GM12865 (cell line): ENCODE results near the gene PNRC2.
A peak's percentile ranks its signal among the peaks of the same experiment; 100 is the strongest.

ENCODE experiments used
- DNase-seq: peaks from one replicate; pipeline ENCODE4 v3.0.0; 2010; ENCODE audit warnings: low read depth
- H3K4me3 ChIP-seq: 2 replicates; pipeline ENCODE4 v1.5.1; 2011; ENCODE audit warnings: mild to moderate bottlenecking, low read depth, low read length, control low read depth
- CTCF ChIP-seq: IDR thresholded peaks from 2 replicates; pipeline ENCODE4 v1.5.1; 2011; ENCODE audit warnings: low read length, control low read depth, low read depth, inconsistent platforms; ENCODE audit not compliant: insufficient read depth; ENCODE audit errors: missing control alignments

PNRC2 gene

GRCh38 chr1:23915466-23915865 is 44.2 kb upstream of the PNRC2 start:
- TF ChIP-seq CTCF = no peak
- no peak overlapping the region for H3K4me3 ChIP-seq
- DNase-seq = no peak

- peak; percentile 92 for DNase-seq
- peak; percentile 91 for TF ChIP-seq CTCF
- no peak overlapping the region for H3K4me3 ChIP-seq
Observed at GRCh38 chr1:23916209-23917131, 43.2 kb upstream of the PNRC2 start.

GRCh38 chr1:23922321-23922943 is 37.2 kb upstream of the PNRC2 start:
- no peak for TF ChIP-seq CTCF
- DNase-seq = no peak
- H3K4me3 ChIP-seq = no peak overlapping the region

GRCh38 chr1:23923592-23924499 is 35.8 kb upstream of the PNRC2 start:
- no peak for TF ChIP-seq CTCF
- no peak overlapping the region for H3K4me3 ChIP-seq
- no peak for DNase-seq

- no peak overlapping the region for H3K4me3 ChIP-seq
- no peak for DNase-seq
- TF ChIP-seq CTCF = no peak
Observed at GRCh38 chr1:23924601-23925000, 35.0 kb upstream of the PNRC2 start.

- no peak for DNase-seq
- H3K4me3 ChIP-seq = no peak overlapping the region
- no peak for TF ChIP-seq CTCF
Observed at GRCh38 chr1:23925279-23925678, 34.3 kb upstream of the PNRC2 start.
